ENCODE measurements around the gene ELP5. TPM values are rescaled to one million over a fixed set of nuclear protein-coding genes. Genes with fewer than 3 reads are reported as not detected.
A peak's percentile ranks its signal among the peaks of the same experiment; 100 is the strongest.

The ELP5 gene
- total RNA-seq, 1 donor from 2014 or later = 35.0 TPM

GRCh38 chr17:7237266-7237760, 14.7 kb upstream of the ELP5 start:
- Histone ChIP-seq H3K9me3 (no peaks in the 10 kb centered on the region), H3K27me3 (no peaks in the 10 kb centered on the region), H3K27ac (peak overlapping the region; percentile 88), H3K36me3 (peaks cover 33% of the 10 kb centered on the region), H3K4me1 (peaks cover 40% of the 10 kb centered on the region), H3K4me3 (peak overlapping the region; percentile 94)
- ATAC-seq (no peak), DNase-seq (no peak)
- intact Hi-C loops (cut with DNase I) = no loop called here
- no peak for TF ChIP-seq CTCF (IDR thresholded peaks at IDR 0.05)

- intact Hi-C loops (cut with DNase I) = no loop called here
- TF ChIP-seq CTCF (IDR thresholded peaks at IDR 0.05) = no peak
- Histone ChIP-seq H3K4me1 (peaks cover 34% of the 10 kb centered on the region), H3K36me3 (peaks cover 33% of the 10 kb centered on the region), H3K27me3 (no peaks in the 10 kb centered on the region), H3K9me3 (no peaks in the 10 kb centered on the region), H3K4me3 (peak overlapping the region; percentile 94), H3K27ac (peak overlapping the region; percentile 88)
- DNase-seq (peak; percentile 94), ATAC-seq (peak; percentile 37)
These were observed 14.1 kb upstream of the ELP5 start for GRCh38 chr17:7237761-7238419.

GRCh38 chr17:7238420-7239090, 13.5 kb upstream of the ELP5 start:
- Histone ChIP-seq H3K4me3 (peak overlapping the region; percentile 94), H3K36me3 (peaks cover 35% of the 10 kb centered on the region), H3K9me3 (no peaks in the 10 kb centered on the region), H3K4me1 (peaks cover 33% of the 10 kb centered on the region), H3K27me3 (no peaks in the 10 kb centered on the region), H3K27ac (peak overlapping the region; percentile 88)
- TF ChIP-seq CTCF (IDR thresholded peaks at IDR 0.05) = no peak
- no peak for ATAC-seq
- peak; percentile 73 for DNase-seq
- intact Hi-C loops (cut with DNase I) = no loop called here

GRCh38 chr17:7239091-7240027, 12.7 kb upstream of the ELP5 start, which contains the start of gene PHF23:
PHF23 (minus strand) TSS chr17:7239457; CDS start chr17:7239279, 178 bp downstream.
- ATAC-seq (peak; percentile 83), DNase-seq (peak; percentile 100)
- Histone ChIP-seq H3K27ac (peak within 1 kb of the TSS; percentile 88), H3K4me1 (peaks cover 36% of the 10 kb centered on the region), H3K4me3 (peak within 1 kb of the TSS; percentile 99), H3K9me3 (no peaks in the 10 kb centered on the region), H3K27me3 (no peaks in the 10 kb centered on the region), H3K36me3 (peaks cover 44% of the 10 kb centered on the region)
- TF ChIP-seq CTCF (IDR thresholded peaks at IDR 0.05) = no peak
- intact Hi-C loops (cut with DNase I) = no loop called here

GRCh38 chr17:7240375-7240774, 11.6 kb upstream of the ELP5 start:
- Histone ChIP-seq H3K27ac (peak overlapping the region; percentile 97), H3K36me3 (peaks cover 48% of the 10 kb centered on the region), H3K27me3 (no peaks in the 10 kb centered on the region), H3K4me1 (peaks cover 28% of the 10 kb centered on the region), H3K4me3 (peak overlapping the region; percentile 99), H3K9me3 (no peaks in the 10 kb centered on the region)
- DNase-seq (no peak), ATAC-seq (no peak)
- intact Hi-C loops (cut with DNase I) = no loop called here
- TF ChIP-seq CTCF (IDR thresholded peaks at IDR 0.05) = no peak

All from upper lobe of right lung (tissue), 1 donor.